Hepatocyte (in vitro differentiated cells): ENCODE measurements around the gene IRF8.

Experiments
- EZH2 ChIP-seq: fragments of 200-600 bp; sonication (generic); IDR thresholded peaks from 2 replicates; pipeline ENCODE4 v1.6.1; 2016; ENCODE audit warnings: antibody characterized with exemption, mild to moderate bottlenecking, borderline replicate concordance
- EZH2phosphoT487 ChIP-seq: fragments of 200-600 bp; sonication (generic); IDR thresholded peaks from one replicate; pipeline ENCODE4 v1.6.1; 2018; ENCODE audit warnings: antibody characterized with exemption, mild to moderate bottlenecking, low read depth, moderate library complexity; ENCODE audit not compliant: unreplicated experiment, severe bottlenecking
- TF ChIP-seq, protein P1 (sequence below): fragments of 200-600 bp; sonication (generic); IDR thresholded peaks from 2 replicates; pipeline ENCODE4 v1.5.1; 2016; ENCODE audit warnings: antibody characterized with exemption, mild to moderate bottlenecking; ENCODE audit not compliant: poor library complexity

DNA sequence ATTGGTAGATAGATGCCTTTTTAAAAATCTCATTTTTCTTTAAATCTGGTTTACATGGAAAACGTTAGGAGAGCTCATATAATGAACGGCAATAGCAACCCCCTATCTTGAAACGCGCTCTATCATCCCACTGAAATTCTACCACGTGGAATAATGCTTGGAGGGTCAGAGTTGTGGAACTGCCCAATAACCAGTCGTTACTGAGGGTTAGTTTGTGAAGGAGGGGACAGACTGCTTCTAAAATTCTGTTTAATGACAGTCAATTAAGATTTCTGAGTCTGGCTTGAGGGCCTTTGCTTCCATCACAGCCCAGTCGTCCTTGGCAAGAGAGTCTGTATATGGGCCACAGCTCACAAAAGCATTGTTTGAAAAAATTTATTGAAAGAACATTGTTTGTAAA, 482 bp downstream of the IRF8 start:
- TF ChIP-seq, protein P1, sequence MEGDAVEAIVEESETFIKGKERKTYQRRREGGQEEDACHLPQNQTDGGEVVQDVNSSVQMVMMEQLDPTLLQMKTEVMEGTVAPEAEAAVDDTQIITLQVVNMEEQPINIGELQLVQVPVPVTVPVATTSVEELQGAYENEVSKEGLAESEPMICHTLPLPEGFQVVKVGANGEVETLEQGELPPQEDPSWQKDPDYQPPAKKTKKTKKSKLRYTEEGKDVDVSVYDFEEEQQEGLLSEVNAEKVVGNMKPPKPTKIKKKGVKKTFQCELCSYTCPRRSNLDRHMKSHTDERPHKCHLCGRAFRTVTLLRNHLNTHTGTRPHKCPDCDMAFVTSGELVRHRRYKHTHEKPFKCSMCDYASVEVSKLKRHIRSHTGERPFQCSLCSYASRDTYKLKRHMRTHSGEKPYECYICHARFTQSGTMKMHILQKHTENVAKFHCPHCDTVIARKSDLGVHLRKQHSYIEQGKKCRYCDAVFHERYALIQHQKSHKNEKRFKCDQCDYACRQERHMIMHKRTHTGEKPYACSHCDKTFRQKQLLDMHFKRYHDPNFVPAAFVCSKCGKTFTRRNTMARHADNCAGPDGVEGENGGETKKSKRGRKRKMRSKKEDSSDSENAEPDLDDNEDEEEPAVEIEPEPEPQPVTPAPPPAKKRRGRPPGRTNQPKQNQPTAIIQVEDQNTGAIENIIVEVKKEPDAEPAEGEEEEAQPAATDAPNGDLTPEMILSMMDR, result no peak
- TF ChIP-seq EZH2phosphoT487, result no peak
- no peak for TF ChIP-seq EZH2
